HEK293T (cell line): ENCODE measurements around the gene S100A13.
"Not testable (repeated sequence)": the region's sequence is repeated elsewhere in the genome, so short reads cannot be mapped to it uniquely, and the experiment has no call there.

Experiments used
- CTCF ChIA-PET: fragments of 350-600 bp; formaldehyde crosslinking; extraction: SDS; loops from one replicate; lab custom pipeline; 2021; ENCODE audit warnings: antibody characterized with exemption, inconsistent platforms; lab: Yijun Ruan, JAX
- POLR2A ChIA-PET: fragments of 350-600 bp; formaldehyde crosslinking; extraction: SDS; loops from one replicate; lab custom pipeline; 2020; ENCODE audit warnings: antibody characterized with exemption, inconsistent platforms; lab: Yijun Ruan, JAX
- DNase-seq: peaks from one replicate; pipeline ENCODE4 v3.0.0; 2012; ENCODE audit warnings: mixed read lengths; ENCODE audit errors: extremely low spot score
- ARNT ChIP-seq: fragments of 450-650 bp; IDR thresholded peaks from 2 replicates; pipeline ENCODE4 v1.6.1; 2017; ENCODE audit warnings: mild to moderate bottlenecking
- BHLHE40 ChIP-seq: fragments of 450-650 bp; IDR thresholded peaks from 2 replicates; pipeline ENCODE4 v1.6.1; 2016; ENCODE audit warnings: mild to moderate bottlenecking, moderate library complexity, borderline replicate concordance
- CTBP1 ChIP-seq: fragments of 450-650 bp; IDR thresholded peaks from 2 replicates; pipeline ENCODE4 v1.6.1; 2016; ENCODE audit warnings: borderline replicate concordance
- ELF4 ChIP-seq: fragments of 450-650 bp; IDR thresholded peaks from 2 replicates; pipeline ENCODE4 v1.6.1; 2017; ENCODE audit warnings: antibody characterized with exemption
- FOXA1 ChIP-seq: fragments of 450-650 bp; IDR thresholded peaks from 2 replicates; pipeline ENCODE4 v1.6.1; 2016; ENCODE audit warnings: mild to moderate bottlenecking
- FOXK2 ChIP-seq: fragments of 450-650 bp; IDR thresholded peaks from 2 replicates; pipeline ENCODE4 v1.6.1; 2016; ENCODE audit warnings: mild to moderate bottlenecking
- FOXM1 ChIP-seq: fragments of 450-650 bp; IDR thresholded peaks from 2 replicates; pipeline ENCODE4 v1.6.1; 2017; ENCODE audit warnings: mild to moderate bottlenecking, borderline replicate concordance
- HDGF ChIP-seq: fragments of 450-650 bp; IDR thresholded peaks from 2 replicates; pipeline ENCODE4 v1.6.1; 2017; ENCODE audit warnings: antibody characterized with exemption, borderline replicate concordance
- L3MBTL2 ChIP-seq: fragments of 450-650 bp; conservative IDR thresholded peaks from 2 replicates; pipeline ENCODE4 v1.6.1; 2016; ENCODE audit warnings: mild to moderate bottlenecking
- LEF1 ChIP-seq: fragments of 450-650 bp; IDR thresholded peaks from 2 replicates; pipeline ENCODE4 v1.6.1; 2017; ENCODE audit warnings: mild to moderate bottlenecking, borderline replicate concordance
- NFRKB ChIP-seq: fragments of 450-650 bp; IDR thresholded peaks from 2 replicates; pipeline ENCODE4 v1.6.1; 2016; ENCODE audit warnings: mild to moderate bottlenecking, moderate library complexity
- SP1 ChIP-seq: fragments of 450-650 bp; IDR thresholded peaks from 2 replicates; pipeline ENCODE4 v1.6.1; 2017
- SUZ12 ChIP-seq: fragments of 450-650 bp; IDR thresholded peaks from 2 replicates; pipeline ENCODE4 v1.6.1; 2016; ENCODE audit warnings: mild to moderate bottlenecking
- TARDBP ChIP-seq: fragments of 450-650 bp; IDR thresholded peaks from 2 replicates; pipeline ENCODE4 v1.6.1; 2016
- ZNF384 ChIP-seq: fragments of 450-650 bp; IDR thresholded peaks from 2 replicates; pipeline ENCODE4 v1.6.1; 2016
- TF ChIP-seq, protein P1 (sequence below): fragments of 450-650 bp; IDR thresholded peaks from 2 replicates; pipeline ENCODE4 v1.6.1; 2016

Gene S100A13

DNA sequence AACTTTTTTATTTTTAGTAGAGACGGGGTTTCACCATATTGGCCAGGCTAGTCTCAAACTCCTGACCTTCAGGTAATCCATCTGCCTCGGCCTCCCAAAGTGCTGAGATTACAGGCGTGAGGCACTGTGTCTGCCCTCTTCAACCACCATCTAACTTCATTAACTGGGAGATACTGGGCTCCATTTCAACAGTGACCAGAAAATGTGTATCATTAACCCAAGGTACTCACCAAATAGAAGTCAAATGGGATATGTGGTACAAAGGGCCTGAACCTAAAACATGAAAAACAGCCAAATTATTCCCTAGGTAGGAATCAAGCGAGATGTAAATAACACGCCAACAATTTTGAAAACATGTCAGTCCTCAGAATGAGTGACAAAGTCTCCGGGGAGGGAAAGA, 42.3 kb upstream of the S100A13 start:
- TF ChIP-seq FOXM1 (no peak), L3MBTL2 (no peak), NFRKB (no peak), TARDBP (no peak), BHLHE40 (no peak)
- POLR2A ChIA-PET = interaction anchor here (0.6 kb wide), 1 partner anchor 26 kb away, joined by 3 read pairs; no protein-coding TSS in a partner anchor
- CTCF ChIA-PET = no interaction called here

DNA sequence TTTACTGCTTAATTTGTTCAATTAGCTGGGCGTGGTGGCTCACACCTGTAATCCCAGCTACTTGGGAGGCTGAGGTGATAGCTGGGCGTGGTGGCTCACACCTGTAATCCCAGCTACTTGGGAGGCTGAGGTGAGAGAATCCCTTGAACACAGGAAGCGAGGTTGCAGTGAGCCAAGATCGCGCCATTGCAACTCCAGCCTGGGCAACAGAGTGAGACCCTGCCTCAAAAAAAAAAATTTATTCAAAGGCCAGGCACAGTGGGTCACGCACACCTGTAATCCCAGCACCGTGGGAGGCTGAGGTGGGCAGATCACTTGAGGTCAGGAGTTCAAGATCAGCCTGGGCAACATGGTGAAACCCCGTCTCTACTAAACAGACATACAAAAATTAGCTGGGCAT, 41.4 kb upstream of the S100A13 start:
- POLR2A ChIA-PET = interaction anchor here (1.1 to 1.6 kb wide), 3 partner anchors 9 to 59 kb away, joined by 4 to 5 read pairs (median 4); partner anchors contain the start of gene INTS3
- CTCF ChIA-PET, DNase-seq: not testable (repeated sequence)

More for the DNA sequence above, 42.3 kb upstream of the S100A13 start:
- no peak for DNase-seq

DNA sequence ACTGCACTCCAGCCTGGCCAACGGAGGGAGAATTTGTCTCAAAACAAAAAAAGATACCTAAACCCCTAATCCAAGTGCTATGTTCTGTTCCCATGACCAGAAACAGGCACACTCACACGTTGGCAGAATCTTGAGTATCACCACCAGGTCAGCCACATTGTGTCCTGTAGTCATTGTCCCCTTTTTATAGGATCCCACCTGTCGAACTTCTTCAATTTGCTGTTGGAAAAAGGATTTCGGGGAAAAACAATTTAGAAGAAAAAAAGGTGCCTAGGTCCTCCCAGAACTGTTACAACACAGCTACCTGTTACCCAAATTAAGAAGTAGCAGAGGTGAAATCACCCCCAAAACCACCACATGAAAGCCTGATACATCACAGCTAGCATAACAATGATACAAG, 40.1 kb upstream of the S100A13 start:
- no peak for TF ChIP-seq SUZ12
- TF ChIP-seq BHLHE40 = no peak
- no peak for TF ChIP-seq LEF1
- no peak for TF ChIP-seq L3MBTL2
- TF ChIP-seq NFRKB = no peak
- no peak for TF ChIP-seq HDGF
- no peak for TF ChIP-seq FOXK2
- TF ChIP-seq ZNF384 = no peak
- no peak for TF ChIP-seq FOXA1
- TF ChIP-seq ARNT = no peak
- no peak for TF ChIP-seq FOXM1
- DNase-seq = no peak
- ChIA-PET POLR2A (interaction anchor here (0.7 to 1.7 kb wide), 6 partner anchors 8 to 101 kb away, joined by 3 to 5 read pairs (median 4); partner anchors contain the start of gene INTS3), CTCF (no interaction called here)

DNA sequence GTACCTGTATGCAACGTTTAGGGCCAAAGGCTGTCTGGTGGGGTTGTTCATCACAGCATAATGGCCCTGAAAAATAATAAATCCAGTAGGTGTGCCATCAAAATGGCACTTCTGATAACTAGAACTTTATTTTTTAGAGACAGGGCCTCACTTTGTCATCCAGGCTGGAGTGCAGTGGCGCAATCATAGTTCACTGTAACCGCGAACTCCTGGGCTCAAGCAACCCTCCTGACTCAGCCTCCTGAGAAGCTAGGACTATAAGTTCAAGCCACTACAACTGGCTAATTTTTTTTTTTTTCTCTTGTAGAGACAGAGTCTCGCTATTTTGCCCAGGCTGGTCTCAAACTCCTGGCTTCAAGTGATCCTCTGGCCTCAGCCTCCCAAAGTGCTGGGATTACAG, 35.9 kb upstream of the S100A13 start:
- ChIA-PET POLR2A (no interaction called here), CTCF (interaction anchor here (0.6 kb wide), 1 partner anchor 9 kb away, joined by 9 read pairs; no protein-coding TSS in a partner anchor)
- TF ChIP-seq, protein P1, sequence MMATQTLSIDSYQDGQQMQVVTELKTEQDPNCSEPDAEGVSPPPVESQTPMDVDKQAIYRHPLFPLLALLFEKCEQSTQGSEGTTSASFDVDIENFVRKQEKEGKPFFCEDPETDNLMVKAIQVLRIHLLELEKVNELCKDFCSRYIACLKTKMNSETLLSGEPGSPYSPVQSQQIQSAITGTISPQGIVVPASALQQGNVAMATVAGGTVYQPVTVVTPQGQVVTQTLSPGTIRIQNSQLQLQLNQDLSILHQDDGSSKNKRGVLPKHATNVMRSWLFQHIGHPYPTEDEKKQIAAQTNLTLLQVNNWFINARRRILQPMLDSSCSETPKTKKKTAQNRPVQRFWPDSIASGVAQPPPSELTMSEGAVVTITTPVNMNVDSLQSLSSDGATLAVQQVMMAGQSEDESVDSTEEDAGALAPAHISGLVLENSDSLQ = no peak
- TF ChIP-seq ELF4 = no peak
- no peak for TF ChIP-seq CTBP1
- TF ChIP-seq HDGF = no peak
- TF ChIP-seq ZNF384 = no peak
- TF ChIP-seq BHLHE40 = no peak
- TF ChIP-seq FOXK2 = no peak
- TF ChIP-seq L3MBTL2 = no peak
- TF ChIP-seq FOXM1 = no peak
- no peak for TF ChIP-seq ARNT
- TF ChIP-seq FOXA1 = no peak
- TF ChIP-seq NFRKB = no peak
- TF ChIP-seq LEF1 = no peak
- TF ChIP-seq TARDBP = no peak
- TF ChIP-seq SUZ12 = no peak
- DNase-seq = no peak

DNA sequence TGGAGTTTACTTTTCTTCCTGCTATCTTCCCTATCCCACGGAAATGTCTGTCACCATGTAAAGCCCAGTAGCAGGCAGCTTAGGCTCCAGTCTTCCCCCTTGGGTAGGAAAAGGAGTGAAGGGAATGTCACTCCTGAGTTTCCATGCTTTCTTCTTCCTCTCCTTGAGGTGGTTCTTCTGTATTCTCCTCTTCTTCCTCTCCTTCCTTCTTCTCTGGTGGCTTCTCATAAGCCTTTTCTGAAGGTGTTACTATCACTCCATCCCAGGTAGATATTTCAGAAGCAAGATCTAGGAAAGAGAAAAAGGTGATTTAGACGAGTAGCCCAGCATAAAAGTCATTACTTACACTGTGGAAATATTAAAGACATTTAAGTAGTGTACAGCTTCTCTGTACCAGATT, 35.0 kb upstream of the S100A13 start:
- no peak for DNase-seq
- ChIA-PET CTCF (no interaction called here), POLR2A (interaction anchor here (1.2 kb wide), 1 partner anchor 14 kb away, joined by 4 read pairs; no protein-coding TSS in a partner anchor)
- TF ChIP-seq L3MBTL2 (no peak), ZNF384 (no peak), FOXM1 (no peak), HDGF (no peak), NFRKB (no peak), CTBP1 (no peak), LEF1 (no peak), SUZ12 (no peak), BHLHE40 (no peak)
- TF ChIP-seq, protein P1 = no peak

DNA sequence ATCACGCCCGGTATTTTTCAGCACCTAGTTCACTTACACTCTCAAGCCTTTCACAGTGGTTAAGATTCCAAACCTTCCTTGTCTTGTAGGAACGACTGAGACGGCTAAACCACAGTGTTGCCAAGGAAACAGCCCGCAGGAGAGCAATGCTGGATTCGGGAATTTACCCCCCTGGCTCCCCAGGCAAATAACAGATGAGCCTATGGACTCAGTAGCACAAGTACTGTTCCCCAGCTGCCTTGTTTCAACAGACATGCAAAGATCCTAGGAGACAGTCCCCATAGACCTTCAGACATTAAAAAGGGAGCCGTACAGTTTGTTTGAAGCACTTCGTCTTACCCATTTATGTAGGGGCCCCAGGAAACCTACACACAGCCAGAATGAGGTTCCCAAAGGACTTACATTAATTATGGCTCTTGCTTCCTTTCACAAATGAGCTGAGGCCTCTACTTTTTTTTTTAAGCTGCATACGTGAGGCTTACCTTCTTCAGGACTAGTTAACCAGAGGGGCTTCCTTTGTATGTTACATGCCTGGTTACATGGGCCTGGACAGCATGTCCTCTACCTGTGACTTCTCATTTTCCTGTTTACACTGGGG, 33.9 kb upstream of the S100A13 start:
- POLR2A ChIA-PET = interaction anchor here (0.7 to 4.1 kb wide), 2 partner anchors 27 to 84 kb away, joined by 3 to 41 read pairs; partner anchors contain the start of gene CHTOP
- TF ChIP-seq SP1 (no peak), ELF4 (no peak), HDGF (no peak), NFRKB (no peak), FOXM1 (no peak), FOXK2 (no peak), CTBP1 (no peak), ZNF384 (no peak), LEF1 (no peak), BHLHE40 (no peak), ARNT (no peak), L3MBTL2 (no peak)
- CTCF ChIA-PET = interaction anchor here (1.2 kb wide), 1 partner anchor 10 kb away, joined by 4 read pairs; the partner anchor contains the start of gene ILF2
- no peak for DNase-seq

DNA sequence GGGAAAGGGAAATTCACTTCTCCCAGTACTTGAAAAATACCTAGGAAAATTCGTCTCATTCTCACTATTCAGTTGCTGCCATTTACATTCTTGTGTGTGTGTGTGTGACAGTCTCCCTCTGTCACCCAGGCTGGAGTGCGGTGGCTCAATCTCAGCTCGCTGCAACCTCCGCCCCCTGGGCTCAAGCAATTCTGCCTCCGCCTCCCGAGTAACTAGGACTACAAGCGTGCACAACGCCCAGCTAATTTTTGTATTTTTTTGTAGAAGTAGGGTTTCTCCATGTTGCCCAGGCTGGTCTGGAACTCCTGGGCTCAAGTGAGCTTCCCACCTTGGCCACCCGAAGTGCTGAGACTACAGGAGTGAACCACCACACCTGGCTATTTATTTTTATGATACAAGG, 32.4 kb upstream of the S100A13 start:
- ChIA-PET POLR2A (interaction anchor here (0.7 to 4.1 kb wide), 8 partner anchors 8 to 331 kb away, joined by 3 to 41 read pairs (median 4); partner anchors contain the start of genes CHTOP, ILF2 and S100A13), CTCF (interaction anchor here (1.3 kb wide), 1 partner anchor 149 kb away, joined by 5 read pairs; no protein-coding TSS in a partner anchor)
- TF ChIP-seq LEF1 = no peak
- TF ChIP-seq, protein P1 = no peak
- TF ChIP-seq NFRKB = no peak
- no peak for TF ChIP-seq ZNF384
- TF ChIP-seq TARDBP = no peak
- DNase-seq = no peak
